Measurements from ENCODE around the gene MAPK8IP3.
A peak's percentile ranks its signal among the peaks of the same experiment; 100 is the strongest.

The MAPK8IP3 gene

DNA sequence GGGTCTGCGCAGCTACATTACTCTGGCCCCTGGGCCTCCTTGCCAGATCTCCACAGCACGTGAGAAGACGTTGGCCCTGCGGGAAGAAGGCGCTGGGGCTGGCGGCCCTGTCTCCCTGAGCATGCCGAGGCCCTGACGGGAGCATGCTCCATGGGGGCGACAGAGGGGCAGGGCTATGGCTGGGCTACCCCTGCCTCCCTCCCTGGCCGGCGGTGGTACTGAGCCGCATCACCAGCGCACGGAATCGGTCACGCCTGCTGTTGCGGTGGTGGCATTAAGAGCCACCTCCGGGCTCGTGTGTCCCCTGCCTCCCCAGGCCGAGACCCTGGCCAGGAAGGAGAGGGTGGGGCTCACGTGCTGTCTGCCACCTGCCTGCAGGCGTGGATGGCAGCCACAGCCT is 28.1 kb downstream of the MAPK8IP3 start:
- peaks cover 62% of the 10 kb centered on the region for H3K9me3 ChIP-seq
- peaks cover 64% of the 10 kb centered on the region for H3K36me3 ChIP-seq
- no peak overlapping the region for H3K9ac ChIP-seq
- H3K27me3 ChIP-seq = no peaks in the 10 kb centered on the region
- no peaks in the 10 kb centered on the region for H3K4me1 ChIP-seq
- no peak overlapping the region; the same call in 1 of the 2 replicates for H3K4me3 ChIP-seq
- peaks cover 42% of the 10 kb centered on the region for H4K20me1 ChIP-seq
- H3K4me2 ChIP-seq = no peak overlapping the region
- no peak overlapping the region for H3K27ac ChIP-seq
- no peak for TF ChIP-seq Cebpa-rat (IDR thresholded peaks at IDR 0.05)

DNA sequence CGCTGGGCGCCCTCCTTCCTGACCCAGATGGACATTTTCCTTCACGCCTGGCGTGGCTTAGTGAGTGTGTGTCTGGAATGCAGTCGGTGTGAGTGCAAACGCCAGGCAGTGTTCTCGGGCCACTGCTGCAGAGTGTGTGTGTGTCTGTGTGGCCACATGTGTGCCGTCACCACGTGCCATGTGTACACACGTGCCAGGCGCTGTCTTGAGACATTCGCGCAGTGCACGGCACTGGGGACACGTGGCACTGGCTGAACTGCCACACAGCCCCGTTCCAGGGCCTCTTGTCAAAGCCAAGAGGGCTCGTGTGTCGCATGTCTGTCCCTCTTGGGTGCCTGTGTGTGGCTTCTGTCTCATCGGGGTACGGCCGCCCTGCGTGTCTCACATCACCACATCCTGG is 28.8 kb downstream of the MAPK8IP3 start:
- Histone ChIP-seq H3K27me3 (no peaks in the 10 kb centered on the region), H4K20me1 (peaks cover 40% of the 10 kb centered on the region; the same call in 1 of the 2 replicates), H3K27ac (no peak overlapping the region), H3K9me3 (peaks cover 68% of the 10 kb centered on the region), H3K4me2 (no peak overlapping the region), H3K9ac (no peak overlapping the region), H3K4me3 (no peak overlapping the region; the same call in 1 of the 2 replicates), H3K4me1 (no peaks in the 10 kb centered on the region), H3K36me3 (peaks cover 59% of the 10 kb centered on the region)
- no peak for TF ChIP-seq Cebpa-rat (IDR thresholded peaks at IDR 0.05)

DNA sequence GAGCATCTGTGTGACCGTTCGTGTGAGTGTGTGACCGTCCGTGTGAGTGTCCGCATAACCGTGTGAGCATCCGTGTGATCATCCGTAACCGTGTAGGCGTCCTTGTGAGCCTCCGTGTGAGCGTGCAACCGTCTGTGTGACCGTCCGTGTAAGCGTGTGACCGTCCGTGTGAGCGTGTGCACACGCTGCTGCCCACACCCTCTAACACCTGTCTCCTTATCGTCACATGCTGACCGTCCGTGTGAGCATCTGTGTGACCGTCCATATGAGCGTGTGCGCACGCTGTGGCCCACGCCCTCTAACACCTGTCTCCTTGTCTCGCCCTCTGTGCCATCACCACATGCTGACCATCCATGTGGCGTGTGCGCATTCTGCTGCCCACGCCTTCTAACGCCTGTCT is 34.2 kb downstream of the MAPK8IP3 start:
- Histone ChIP-seq H3K9ac (no peak overlapping the region), H3K4me1 (peaks cover 5% of the 10 kb centered on the region), H4K20me1 (peaks cover 52% of the 10 kb centered on the region), H3K27me3 (no peaks in the 10 kb centered on the region), H3K9me3 (peaks cover 44% of the 10 kb centered on the region), H3K4me2 (no peak overlapping the region), H3K4me3 (no peak overlapping the region), H3K27ac (no peak overlapping the region), H3K36me3 (peaks cover 60% of the 10 kb centered on the region)
- no peak for TF ChIP-seq Cebpa-rat (IDR thresholded peaks at IDR 0.05)

DNA sequence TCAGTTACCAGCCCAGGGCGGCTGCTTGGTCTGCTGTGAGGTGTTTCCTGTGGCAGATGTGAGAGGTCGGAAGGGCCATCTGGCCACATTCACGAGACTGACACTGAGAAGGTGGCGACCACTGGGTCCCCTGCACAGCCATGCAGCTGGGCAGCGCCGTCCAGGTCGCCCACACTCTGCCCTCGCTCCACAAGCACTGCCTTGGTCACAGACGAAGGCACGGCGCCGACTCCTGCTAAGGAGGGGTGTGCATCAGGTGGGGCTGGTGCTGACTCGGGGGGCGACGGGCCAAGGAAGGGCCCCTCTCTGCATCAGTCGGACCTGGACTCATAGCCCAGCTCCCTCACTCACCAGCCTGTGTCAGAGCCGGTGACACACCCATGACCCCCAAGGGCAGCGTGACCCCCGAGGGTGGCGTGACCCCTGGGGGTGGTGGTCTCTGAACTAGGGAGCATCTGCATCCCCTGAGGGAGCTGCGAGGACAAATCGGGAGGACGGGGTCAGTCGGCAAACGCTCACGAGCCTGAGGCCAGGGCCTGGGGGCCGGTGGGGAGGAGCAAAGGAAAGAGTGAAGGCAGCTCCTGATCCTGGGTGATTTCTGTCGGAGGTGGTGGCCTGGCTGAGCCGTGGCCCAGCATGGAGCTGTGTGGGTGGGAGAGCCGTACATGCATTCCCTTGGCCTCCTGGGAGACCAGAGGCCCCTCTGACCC is 34.9 kb downstream of the MAPK8IP3 start:
- peaks cover 37% of the 10 kb centered on the region for H3K9me3 ChIP-seq
- peaks cover 59% of the 10 kb centered on the region for H4K20me1 ChIP-seq
- no peak overlapping the region for H3K9ac ChIP-seq
- peaks cover 61% of the 10 kb centered on the region for H3K36me3 ChIP-seq
- TF ChIP-seq Cebpa-rat (IDR thresholded peaks at IDR 0.05) = no peak
- H3K27ac ChIP-seq = no peak overlapping the region
- H3K4me3 ChIP-seq = no peak overlapping the region
- H3K4me2 ChIP-seq = no peak overlapping the region
- peaks cover 12% of the 10 kb centered on the region for H3K4me1 ChIP-seq
- H3K27me3 ChIP-seq = no peaks in the 10 kb centered on the region

GRCh38 chr16:1741553-1742165 is 35.7 kb downstream of the MAPK8IP3 start:
- Histone ChIP-seq H3K9ac (no peak overlapping the region), H3K4me2 (no peak overlapping the region), H3K27me3 (no peaks in the 10 kb centered on the region), H3K9me3 (peaks cover 30% of the 10 kb centered on the region), H4K20me1 (peaks cover 66% of the 10 kb centered on the region), H3K4me3 (no peak overlapping the region), H3K27ac (no peak overlapping the region), H3K4me1 (peaks cover 12% of the 10 kb centered on the region), H3K36me3 (peaks cover 69% of the 10 kb centered on the region)
- TF ChIP-seq Cebpa-rat (IDR thresholded peaks at IDR 0.05) = no peak

GRCh38 chr16:1743376-1744337 is 37.7 kb downstream of the MAPK8IP3 start:
- H3K4me3 ChIP-seq = no peak overlapping the region
- H3K27me3 ChIP-seq = no peaks in the 10 kb centered on the region
- no peak overlapping the region for H3K4me2 ChIP-seq
- peaks cover 89% of the 10 kb centered on the region for H3K36me3 ChIP-seq
- peaks cover 10% of the 10 kb centered on the region; the same call in 1 of the 2 replicates for H3K9me3 ChIP-seq
- peaks cover 75% of the 10 kb centered on the region for H4K20me1 ChIP-seq
- H3K27ac ChIP-seq = no peak overlapping the region
- TF ChIP-seq Cebpa-rat (IDR thresholded peaks at IDR 0.05) = no peak
- peaks cover 12% of the 10 kb centered on the region for H3K4me1 ChIP-seq
- 0 out of 2 replicates have a peak overlapping the region, but pooled peaks have one; percentile 19 for H3K9ac ChIP-seq

GRCh38 chr16:1744338-1744840 is 38.4 kb downstream of the MAPK8IP3 start:
- H3K27me3 ChIP-seq = no peaks in the 10 kb centered on the region
- 0 out of 2 replicates have a peak overlapping the region, but pooled peaks have one; percentile 19 for H3K9ac ChIP-seq
- peaks cover 78% of the 10 kb centered on the region for H4K20me1 ChIP-seq
- peaks cover 96% of the 10 kb centered on the region for H3K36me3 ChIP-seq
- H3K4me1 ChIP-seq = peaks cover 12% of the 10 kb centered on the region
- TF ChIP-seq Cebpa-rat (IDR thresholded peaks at IDR 0.05) = no peak
- no peak overlapping the region for H3K4me2 ChIP-seq
- H3K4me3 ChIP-seq = no peak overlapping the region
- peaks cover 3% of the 10 kb centered on the region; the same call in 1 of the 2 replicates for H3K9me3 ChIP-seq
- H3K27ac ChIP-seq = no peak overlapping the region

- no peak for TF ChIP-seq Cebpa-rat (IDR thresholded peaks at IDR 0.05)
- Histone ChIP-seq H3K27ac (peak overlapping the region; percentile 23; the same call in 1 of the 2 replicates), H3K9me3 (no peaks in the 10 kb centered on the region), H3K36me3 (peaks cover 99% of the 10 kb centered on the region), H3K4me3 (no peak overlapping the region), H3K4me2 (peak overlapping the region; percentile 32), H4K20me1 (peaks cover 79% of the 10 kb centered on the region), H3K9ac (0 out of 2 replicates have a peak overlapping the region, but pooled peaks have one; percentile 32), H3K27me3 (no peaks in the 10 kb centered on the region), H3K4me1 (peaks cover 12% of the 10 kb centered on the region)
Measured at GRCh38 chr16:1745181-1745899, 39.3 kb downstream of the MAPK8IP3 start.
